ENCODE measurements around the gene SYNE1.

The SYNE1 gene

DNA sequence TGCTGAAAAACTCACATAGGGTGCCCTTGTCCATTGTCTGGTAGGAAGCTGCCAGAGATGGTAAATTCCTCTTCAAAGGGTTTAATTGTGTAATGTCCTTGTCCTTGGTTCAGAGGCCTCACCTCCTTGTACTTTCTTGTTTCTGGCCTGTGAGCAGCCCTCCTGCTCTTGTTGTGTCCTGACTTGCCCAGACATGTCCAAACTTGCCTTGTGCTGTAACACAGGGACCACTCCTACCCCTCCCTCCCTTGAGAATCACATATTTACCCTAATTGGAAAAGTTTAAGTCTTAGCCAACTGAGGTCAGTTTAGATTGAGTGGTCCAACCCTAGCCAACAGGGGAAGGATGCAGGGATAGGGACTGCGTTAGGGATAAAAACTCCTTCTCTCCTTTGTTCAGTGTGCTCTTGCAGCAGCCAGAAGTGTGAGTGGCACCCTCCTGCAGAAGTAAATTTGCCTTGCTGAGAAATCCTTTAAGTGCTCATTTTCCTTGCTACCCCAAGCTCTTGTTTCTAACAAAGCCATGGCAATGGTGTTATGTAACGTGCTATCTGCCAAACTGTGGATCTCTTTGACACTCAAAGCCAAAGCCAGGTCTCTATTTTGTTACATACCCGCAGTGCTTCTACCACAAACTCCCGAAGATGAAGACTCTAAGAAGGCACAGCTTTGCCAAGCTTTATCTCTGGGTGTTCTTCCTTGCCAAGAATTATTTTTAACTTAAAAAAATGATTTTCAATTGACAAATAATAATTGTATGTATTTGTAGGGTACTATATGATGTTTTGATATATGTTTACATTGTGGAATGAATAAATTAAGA, 415.1 kb downstream of the SYNE1 start:
- no peak for DNase-seq

DNA sequence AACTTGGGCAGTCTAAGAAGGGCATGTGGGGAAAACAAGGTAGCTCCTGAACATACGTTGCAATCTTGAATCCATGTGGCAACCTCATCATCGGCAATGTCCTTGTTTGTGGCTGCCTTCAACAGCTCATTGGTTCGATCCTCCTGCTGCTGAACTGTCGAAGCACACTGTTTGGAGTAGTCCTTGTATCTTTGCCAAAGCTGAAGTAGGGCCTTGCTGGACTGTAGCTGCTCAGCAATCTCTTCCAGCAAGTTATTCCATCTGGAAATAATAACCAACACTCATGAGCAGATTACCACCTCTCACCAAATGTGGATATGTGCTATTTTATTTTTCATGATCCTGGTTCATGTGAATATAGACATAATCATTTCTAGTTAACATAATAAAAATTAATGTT, 416.4 kb downstream of the SYNE1 start:
- no peak for DNase-seq

DNA sequence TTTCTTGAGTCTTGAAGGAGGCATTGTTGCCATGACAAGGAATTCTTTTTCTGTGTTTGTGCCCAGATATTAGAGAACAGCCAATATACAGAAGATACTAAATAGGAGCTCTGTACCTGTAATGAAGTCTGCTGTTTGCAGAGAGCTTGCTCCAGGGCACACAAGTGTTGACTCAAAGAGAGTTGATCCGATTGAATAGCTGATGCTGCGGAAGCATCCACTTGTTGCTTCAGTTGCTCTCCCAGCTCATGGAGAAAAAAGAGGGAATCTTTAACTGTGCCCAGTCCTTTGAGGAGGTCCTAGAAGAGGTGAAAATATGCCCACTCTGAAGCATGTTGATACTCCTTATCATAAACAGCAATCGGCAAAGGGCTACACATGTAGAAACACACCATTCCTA, 418.3 kb downstream of the SYNE1 start:
- no peak for DNase-seq

DNA sequence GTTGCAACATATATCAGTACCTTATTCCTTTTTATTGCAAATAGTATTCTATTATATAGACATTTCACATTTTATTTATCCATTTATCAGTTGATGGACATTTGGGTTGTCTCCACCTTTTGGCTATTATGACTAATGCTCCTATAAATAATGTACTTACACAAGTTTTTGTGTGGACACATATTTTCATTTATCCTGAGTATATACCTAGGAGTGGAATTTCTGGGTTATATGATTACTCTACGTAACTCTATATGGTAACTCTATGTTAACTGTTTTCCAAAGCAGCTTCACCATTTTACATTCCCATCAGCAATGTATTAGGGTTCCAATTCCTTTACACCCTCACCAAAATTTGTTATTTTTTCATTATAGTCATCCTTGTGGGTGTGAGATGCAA, 424.7 kb downstream of the SYNE1 start:
- DNase-seq = no peak

DNA sequence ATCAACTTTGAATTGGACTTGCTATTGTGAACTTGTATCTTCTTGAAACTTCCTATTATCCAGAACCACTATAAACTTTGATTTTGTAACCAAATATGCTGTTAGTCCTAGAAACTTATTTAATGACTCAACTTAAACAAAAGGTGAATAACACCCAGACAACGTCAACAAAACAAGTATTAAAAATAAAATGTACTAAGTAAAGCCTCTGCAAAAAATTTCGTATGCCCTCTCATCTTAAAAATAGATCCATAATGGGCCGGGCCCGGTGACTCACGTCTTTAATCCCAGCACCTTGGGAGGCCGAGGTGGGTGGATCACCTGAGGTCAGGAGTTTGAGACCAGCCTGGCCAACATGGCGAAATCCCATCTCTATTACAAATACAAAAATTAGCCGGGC, 428.0 kb downstream of the SYNE1 start:
- DNase-seq = no peak

DNA sequence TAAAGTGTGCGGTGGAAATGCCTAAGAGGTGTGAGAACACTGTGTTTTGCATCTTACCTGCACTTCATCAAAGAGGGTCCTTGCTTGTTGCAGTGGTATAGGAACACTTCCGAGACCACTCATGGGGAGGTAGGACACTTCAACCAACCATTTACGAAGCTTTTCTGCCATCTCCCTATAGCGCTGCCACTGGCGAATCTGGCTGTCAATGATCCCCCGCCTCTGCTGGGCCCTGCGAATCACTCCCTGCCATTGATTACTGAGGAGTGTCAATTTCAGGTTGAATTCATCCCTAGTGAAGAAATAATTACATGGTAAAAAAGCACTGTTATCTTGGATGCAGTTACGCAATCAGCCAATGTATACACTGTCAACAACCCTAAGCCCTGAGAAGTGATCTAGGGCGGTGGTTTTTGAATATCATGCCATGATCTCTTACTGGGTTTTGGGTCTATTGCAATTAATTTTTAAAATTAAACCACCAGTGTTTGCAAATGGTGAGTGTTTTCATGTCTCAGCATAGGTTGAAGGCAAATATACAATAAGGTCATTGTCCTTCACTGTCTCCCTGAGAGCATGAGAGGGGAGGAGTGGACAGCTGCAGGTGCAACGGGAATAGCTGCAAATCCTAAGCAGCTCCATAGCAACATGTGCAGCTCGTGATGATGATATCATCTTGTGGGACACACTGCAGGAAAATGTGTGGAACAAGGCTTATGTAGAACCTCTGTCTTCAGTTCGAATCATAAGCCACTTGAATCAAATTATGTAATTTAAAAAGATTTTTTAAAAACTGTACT, 429.0 kb downstream of the SYNE1 start:
- DNase-seq = no peak

DNA sequence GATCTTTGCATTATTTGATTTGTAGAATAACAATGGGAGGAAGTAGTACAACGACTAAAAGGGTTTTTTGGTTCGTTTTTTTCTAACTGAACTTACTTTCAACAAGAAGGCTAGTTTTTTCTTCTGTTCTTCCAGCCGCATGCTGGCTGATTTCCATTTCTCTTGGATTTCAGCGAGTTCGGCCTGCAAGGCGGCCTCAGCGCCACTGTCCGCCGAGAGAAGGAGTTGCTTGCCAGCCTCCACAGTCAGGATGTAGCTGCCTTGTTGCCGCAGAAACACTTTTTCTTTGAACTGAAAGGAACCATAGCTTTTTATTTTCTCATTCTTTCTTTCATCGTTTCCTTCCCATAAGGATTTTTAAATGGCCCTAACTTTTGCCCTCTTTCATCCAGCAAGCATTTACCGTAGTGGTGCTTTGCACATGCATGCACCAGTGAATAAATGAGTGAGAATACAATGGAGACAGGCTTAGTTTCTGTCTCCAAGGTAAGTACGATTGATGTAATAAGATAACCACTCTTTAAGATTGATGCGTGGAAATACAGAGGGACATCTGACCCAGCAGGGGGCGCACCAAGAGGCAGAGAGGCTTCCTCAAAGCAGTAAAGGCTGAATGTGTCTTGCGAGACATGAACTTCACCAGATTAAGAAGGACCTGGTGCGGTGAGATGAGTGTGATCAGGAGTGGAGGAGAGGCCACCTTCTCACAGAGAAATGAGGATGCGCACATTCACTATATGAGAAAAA, 430.9 kb downstream of the SYNE1 start:
- no peak for DNase-seq

DNA sequence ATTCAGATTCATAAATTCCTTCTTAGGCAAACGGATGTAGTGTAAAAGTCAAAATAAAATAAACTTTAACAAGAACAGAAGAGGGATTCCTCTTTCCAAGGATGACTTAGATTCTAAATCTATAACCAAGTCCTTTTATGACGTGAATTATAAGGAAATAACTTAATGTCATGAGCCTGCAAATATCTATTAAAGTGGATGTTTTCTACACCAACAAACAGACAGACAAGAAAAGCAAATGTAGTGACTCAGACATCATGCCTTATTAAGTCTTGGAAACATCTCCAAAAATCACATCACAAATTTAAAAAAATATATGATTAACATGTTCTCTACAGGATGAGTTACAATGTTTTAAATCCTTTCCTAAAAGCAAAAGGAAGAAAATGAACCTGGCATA, 432.6 kb downstream of the SYNE1 start:
- DNase-seq = no peak

DNA sequence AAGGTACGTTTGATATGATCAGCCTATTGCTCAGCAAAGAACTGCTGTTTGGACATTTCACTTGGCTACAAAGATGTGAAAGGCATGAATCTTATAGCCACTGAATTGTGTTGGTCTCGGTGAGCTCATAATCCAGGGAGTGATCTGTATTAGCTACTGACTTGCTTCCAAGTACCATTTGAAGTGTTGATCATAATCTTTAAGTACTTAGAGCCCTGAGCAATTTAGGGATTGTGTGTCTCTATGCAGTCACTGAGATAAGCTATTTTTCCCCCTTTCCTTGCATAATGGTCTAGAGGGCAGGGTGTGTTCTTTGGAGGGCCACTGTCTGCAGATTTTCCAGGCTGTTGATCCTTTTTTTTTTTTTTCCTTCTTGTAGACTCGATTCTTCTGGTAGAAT, 436.0 kb downstream of the SYNE1 start:
- no peak for DNase-seq

DNA sequence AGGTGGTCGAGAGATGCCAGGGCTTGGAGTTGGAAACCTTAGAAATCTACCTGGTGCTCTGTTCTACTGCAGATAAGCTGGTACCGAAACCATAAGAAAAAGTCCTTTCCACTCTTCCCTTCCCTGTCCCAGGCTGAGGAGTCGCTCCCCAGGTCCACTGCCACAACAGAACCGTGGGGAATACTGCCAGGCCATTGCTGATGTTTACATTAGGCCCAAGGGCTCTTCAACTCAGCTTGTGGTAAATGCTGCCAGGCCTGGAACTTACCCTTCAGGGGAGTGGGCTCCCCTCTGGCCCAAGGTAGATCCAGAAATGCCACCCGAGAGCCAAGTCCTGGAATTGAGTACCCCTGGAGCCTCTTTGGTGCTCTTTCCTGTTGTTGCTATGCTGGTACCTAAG, 441.3 kb downstream of the SYNE1 start:
- no peak for DNase-seq

DNA sequence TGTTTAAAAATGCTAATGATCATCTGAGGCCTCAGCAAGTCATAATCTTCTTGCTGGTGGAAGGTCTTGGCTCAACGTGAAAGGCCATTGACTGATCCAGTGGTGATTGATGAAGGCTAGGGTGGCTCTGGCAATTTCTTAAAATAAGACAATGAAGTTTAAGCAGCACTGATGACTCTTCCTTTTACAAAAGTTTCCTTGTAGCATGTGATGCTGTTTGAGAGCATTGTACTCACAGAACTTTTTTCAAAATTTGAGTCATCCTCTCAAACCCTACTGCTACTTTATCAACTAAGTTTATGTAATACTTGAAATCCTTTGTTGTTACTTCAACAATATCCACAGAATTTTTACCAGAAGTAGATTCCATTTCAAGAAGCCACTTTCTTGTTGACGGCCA, 447.4 kb downstream of the SYNE1 start:
- DNase-seq = no peak

DNA sequence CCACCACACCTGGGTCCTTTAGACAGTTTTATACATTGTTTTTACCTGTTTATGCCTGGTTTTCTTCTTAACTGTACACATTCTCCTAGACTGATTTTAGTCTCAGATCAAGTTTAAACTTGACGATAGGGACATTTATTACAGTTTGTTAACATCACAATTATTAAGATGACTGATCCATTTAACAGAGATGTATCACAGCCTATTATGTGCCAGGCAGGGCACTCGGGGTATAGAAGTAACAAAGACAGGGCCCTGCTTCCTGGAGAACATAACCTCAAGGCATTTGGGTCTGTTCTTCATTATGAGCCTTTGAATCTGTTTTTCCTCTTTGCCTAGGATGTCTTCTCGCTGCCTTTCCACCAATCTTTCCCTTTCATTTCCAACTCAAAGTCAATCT, 449.2 kb downstream of the SYNE1 start:
- no peak for DNase-seq

DNA sequence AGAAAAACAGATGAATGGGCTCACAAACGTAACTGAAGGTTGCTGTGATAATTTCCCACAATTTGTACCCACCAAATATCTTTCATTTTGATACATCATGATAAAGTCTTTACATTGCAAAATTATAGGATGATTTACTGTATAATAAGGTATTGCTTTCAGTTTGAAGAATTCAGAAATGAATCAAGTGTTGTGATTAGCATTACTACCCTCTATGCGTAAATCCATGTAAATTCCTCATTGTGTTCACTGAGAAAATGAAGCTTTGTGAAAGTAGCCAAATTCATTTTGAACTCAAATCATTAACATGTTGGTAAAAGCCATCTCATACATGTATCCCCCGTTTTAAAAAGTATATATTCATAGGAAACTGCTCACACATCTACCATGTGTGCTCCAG, 450.3 kb downstream of the SYNE1 start:
- DNase-seq = no peak

DNA sequence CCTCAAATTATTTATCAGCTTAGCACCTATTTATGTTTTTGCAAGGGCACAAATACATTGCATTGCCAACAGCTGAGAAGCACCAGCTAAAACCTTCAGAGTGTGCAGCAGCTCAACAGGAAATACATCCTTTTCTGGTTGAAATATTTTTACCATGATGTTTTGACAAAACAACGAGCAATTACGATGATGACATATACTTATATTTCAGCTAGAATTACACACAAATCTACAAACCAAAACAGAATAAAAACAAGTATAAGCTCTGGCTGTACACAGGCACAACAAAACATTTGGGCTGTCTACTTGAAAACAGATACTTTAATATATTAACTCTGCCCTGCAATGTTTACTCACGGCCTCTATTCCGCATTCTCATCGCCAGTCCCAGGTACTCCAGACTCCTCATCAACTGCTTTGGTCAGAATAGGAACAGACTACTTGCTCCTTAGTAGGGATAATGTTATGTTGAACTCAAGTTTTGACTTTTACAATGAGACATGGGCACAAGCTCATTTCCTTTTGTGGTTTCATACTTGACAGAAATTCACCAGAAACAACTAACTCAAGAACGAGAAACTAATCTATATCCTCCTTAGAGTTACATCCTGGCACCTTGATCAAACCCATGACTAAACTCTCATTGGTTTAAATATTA, 452.1 kb downstream of the SYNE1 start:
- no peak for DNase-seq

DNA sequence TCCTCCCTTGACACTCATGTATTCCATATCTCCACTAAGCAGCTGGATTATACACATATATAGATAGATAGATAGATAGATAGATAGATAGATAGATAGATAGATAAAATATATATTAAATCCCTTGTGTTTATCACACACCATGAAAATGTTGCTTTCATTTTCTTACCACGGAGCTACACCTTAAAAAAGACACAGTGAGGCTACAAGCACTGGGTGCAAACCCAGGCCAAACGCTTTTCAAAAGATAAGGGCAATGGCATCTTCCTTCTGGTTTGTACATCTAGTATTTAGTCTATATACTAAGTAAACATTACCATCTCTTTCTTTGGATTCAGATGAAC, 452.6 kb downstream of the SYNE1 start:
- DNase-seq = no peak

DNA sequence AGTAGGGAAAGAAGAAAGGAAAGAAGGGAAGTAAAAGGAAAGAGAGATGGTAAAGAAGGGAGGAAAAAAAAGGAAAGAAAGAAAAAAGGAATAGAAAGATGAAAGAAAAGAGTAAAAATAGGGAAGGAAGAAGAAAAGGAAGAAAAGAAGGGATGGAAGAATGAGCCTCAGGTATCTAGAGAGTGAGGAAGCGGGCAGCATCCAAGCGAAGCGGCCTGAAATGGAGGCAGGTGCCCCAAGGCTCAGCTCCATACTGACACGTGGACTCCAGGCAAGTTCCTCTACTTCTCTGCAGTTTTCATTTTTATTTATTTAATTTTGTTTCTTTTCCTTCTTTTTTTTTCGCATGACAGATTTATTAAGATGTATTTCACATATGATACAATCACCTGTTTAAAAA, 456.6 kb downstream of the SYNE1 start:
- no peak for DNase-seq

DNA sequence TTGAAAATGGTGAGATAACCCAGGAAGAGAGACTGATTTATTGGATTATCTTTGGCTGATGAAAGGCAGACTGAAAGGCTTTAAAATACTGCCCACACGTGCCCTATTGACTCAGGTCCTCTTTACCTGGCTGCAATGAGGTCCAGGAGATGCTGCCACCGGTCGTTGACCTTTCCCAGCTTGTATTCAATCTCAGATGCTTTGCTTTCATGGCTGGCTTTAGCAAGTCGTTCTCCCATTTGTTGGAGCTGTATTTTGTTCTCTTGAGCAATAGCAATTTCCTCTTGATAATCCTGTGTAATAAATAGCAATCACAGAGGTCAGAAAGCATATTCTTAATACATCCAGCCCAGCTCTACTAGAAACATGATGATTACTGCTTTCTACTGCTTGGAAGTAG, 460.9 kb downstream of the SYNE1 start:
- no peak for DNase-seq

DNA sequence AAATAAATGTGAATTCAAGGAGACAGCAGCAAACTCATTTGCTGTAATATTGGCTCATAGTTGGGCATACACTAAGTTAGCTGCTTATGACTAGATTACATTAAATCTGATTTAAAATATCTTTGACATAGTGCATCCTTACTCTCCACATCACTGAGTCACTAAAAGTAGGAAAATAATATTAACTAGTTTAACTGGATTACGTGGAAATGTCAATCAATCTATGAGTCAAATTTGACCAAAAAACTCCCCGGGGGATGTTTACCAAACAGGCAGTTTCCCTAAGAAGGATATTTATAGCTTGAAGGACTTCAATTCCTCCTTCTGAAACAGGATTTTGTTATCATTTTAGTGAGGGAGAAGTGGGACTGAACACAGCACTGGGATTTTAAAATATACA, 463.2 kb downstream of the SYNE1 start:
- no peak for DNase-seq

DNA sequence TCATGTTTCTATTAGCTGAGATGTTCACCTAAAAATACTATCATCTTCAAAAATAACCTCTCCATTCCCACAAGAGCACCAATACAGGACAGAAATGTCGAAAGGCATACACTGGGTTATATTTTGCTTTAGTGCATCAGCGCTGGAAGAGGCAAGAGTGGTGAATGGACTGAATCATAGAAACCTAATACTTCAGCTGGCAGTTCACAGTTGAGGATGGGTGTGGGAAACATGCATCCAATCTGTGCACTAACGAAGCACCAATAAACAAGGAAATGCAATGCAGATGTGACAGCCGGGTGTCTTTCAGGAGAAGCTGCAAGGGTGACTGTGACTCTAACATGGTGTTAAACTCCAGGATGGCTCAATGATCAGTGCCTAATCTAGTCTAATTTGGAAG, 463.8 kb downstream of the SYNE1 start:
- no peak for DNase-seq

DNA sequence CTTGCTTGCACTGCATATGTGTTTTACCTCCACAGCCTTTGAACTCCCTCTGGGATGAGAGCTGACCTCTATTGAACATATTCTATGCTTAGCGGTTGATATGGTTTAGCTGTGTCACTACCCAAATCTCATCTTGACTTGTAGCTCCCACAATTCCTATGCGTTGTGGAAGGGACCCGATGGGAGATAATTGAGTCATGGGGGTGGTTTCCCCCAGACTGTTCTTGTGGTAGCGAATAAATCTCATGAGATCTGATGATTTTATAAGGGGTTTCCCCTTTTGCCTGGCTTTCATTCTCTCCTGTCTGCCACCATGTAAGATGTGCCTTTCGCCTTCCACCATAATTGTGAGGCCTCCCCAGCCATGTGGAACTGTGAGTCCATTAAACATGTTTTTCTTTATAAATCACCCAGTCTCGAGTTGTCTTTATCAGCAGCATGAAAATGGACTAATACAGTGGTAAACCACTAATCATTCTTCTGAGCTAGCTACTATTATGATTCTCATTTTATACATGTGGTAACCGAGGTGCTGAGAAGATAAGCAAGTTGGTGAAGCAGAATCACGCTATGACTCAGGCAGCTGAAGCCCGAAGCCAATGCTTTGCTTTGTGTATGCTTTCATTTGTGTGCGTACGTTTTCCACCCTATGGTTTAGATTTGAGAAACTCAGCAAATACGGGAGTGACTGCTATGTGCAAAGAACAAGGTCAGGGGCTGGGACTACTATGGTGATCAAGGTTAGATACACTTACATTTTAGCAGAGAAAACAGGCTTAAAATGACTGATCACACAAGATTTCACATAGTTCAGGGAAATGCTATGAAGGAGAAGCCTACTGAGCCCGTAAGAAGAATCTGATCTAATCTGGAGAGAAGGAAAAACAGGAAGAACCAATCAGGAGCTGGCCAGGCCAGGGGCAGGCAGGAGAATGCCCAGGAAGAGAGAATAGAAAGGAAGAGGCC, 466.2 kb downstream of the SYNE1 start:
- DNase-seq = no peak

DNA sequence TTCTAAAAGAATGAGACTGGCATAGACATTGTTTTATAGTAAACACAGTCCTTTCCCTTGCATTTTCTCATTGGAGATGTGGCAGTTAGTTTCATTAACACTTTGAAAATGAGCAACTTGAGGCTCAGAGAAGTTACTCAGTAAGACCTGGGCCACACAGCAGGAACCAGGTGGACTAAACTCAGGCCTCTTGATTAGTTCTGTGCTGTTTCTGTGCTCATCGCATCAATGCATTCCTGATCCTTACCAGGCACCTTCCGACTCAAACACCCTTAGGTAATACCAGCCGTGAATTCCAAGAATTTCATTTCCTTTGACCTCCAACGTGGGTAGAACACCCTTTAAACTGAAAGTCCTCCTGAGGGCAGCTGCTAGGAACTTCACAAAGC, 466.9 kb downstream of the SYNE1 start:
- no peak for DNase-seq
